Uterus (tissue), 4 donors: Measurements from ENCODE around the gene RRP9. TPM values are rescaled to one million over a fixed set of nuclear protein-coding genes. Genes with fewer than 3 reads are reported as not detected.
A peak's percentile ranks its signal among the peaks of the same experiment; 100 is the strongest.

Source experiments
- DNase-seq, 2 donors: peaks; one replicate each; pipeline ENCODE4 v3.0.0-alpha.2; 2019 to 2020
- H3K27ac ChIP-seq, 2 donors: fragments of 200-600 bp; sonication (generic); 1 replicate in 1 of 2; 2 replicates in 1 of 2; pipeline ENCODE4 v1.5.1; 2016 to 2018
- H3K27me3 ChIP-seq, 2 donors: fragments of 200-600 bp; sonication (generic); one replicate each; pipeline ENCODE4 v1.5.1; 2018 to 2019; ENCODE audit warnings: control low read depth in 1 of 2
- H3K36me3 ChIP-seq, 2 donors: fragments of 200-600 bp; sonication (generic); one replicate each; pipeline ENCODE4 v1.5.1; 2019; ENCODE audit warnings: control low read depth in 1 of 2
- H3K4me1 ChIP-seq, 2 donors: fragments of 200-600 bp; sonication (generic); one replicate each; pipeline ENCODE4 v1.5.1; 2018 to 2019; ENCODE audit warnings: control low read depth in 1 of 2
- H3K4me3 ChIP-seq, 2 donors: fragments of 200-600 bp; sonication (generic); 1 replicate in 1 of 2; 2 replicates in 1 of 2; pipeline ENCODE4 v1.5.1; 2018 to 2019; ENCODE audit warnings: mild to moderate bottlenecking in 1 of 2
- H3K9me3 ChIP-seq, 2 donors: fragments of 200-600 bp; sonication (generic); one replicate each; pipeline ENCODE4 v1.5.1; 2019; ENCODE audit warnings: control low read depth in 1 of 2
- CTCF ChIP-seq, 4 experiments: fragments of 200-600 bp in 2 of 4; fragments of 450-650 bp in 2 of 4; sonication (generic) in 2 of 4; IDR thresholded peaks; one replicate each; pipeline ENCODE4 v1.5.1; 2016 to 2019; ENCODE audit warnings: antibody characterized with exemption in 4 of 4, mild to moderate bottlenecking in 2 of 4, moderate library complexity in 1 of 4
- POLR2A ChIP-seq, 2 donors: fragments of 450-650 bp; IDR thresholded peaks; one replicate each; pipeline ENCODE4 v1.6.1; 2016; ENCODE audit warnings: antibody characterized with exemption in 2 of 2, mild to moderate bottlenecking in 1 of 2, moderate library complexity in 1 of 2
- intact Hi-C: fragments of 100-400 bp; cut with DNase I; formaldehyde crosslinking; loops from one replicate; pipeline ENCODE4 v1.15.1; 2023; ENCODE audit warnings: low total_unique reads
- total RNA-seq, 4 donors: library from RNA; depleted of rRNA in 3 of 4; stranded (reverse); fragments of >200 nt in 3 of 4; gene quantifications; one replicate each; pipeline versions ENCODE4 v1.1.0 to v1.2.4, GENCODE V29; 2014 to 2023
- donor health status: DM: yes; HTN: yes; CAD: no.

Gene RRP9
- total RNA-seq, 4 donors from 2014 or later: 4.4 to 20.5 (median 11.6) TPM

- DNase-seq: no peak
- H3K36me3 ChIP-seq: no peaks in the 10 kb centered on the region
- no peaks in the 10 kb centered on the region for H3K4me1 ChIP-seq
Measured at GRCh38 chr3:51948016-51948580, 6.4 kb upstream of the RRP9 start.

GRCh38 chr3:51947215-51947900, 5.7 kb upstream of the RRP9 start:
- Histone ChIP-seq H3K4me3 (no peak overlapping the region), H3K4me1 (no peaks in the 10 kb centered on the region), H3K27me3 (no peaks in the 10 kb centered on the region), H3K9me3 (no peaks in the 10 kb centered on the region), H3K36me3 (no peaks in the 10 kb centered on the region), H3K27ac (no peak overlapping the region)
- intact Hi-C loops: no loop called here
- TF ChIP-seq CTCF (IDR thresholded peaks at IDR 0.05): no peak
- TF ChIP-seq POLR2A (IDR thresholded peaks at IDR 0.05): no peak
- DNase-seq: peak in 1 of 2 donors; percentile 8

More at GRCh38 chr3:51948016-51948580, 6.4 kb upstream of the RRP9 start:
- H3K9me3 ChIP-seq: no peaks in the 10 kb centered on the region
- no peak overlapping the region for H3K27ac ChIP-seq
- no peak for TF ChIP-seq CTCF (IDR thresholded peaks at IDR 0.05)
- TF ChIP-seq POLR2A (IDR thresholded peaks at IDR 0.05): no peak
- no peaks in the 10 kb centered on the region for H3K27me3 ChIP-seq
- H3K4me3 ChIP-seq: no peak overlapping the region
- intact Hi-C loops: no loop called here

- Histone ChIP-seq H3K4me1 (no peaks in the 10 kb centered on the region), H3K4me3 (no peak overlapping the region), H3K27me3 (no peaks in the 10 kb centered on the region), H3K9me3 (no peaks in the 10 kb centered on the region), H3K36me3 (no peaks in the 10 kb centered on the region), H3K27ac (no peak overlapping the region)
- intact Hi-C loops: no loop called here
- peak in 1 of 2 donors; percentile 11 for DNase-seq
- no peak for TF ChIP-seq CTCF (IDR thresholded peaks at IDR 0.05)
- TF ChIP-seq POLR2A (IDR thresholded peaks at IDR 0.05): no peak
Measured at GRCh38 chr3:51946796-51947195, 5.1 kb upstream of the RRP9 start.

GRCh38 chr3:51945926-51946705, 4.4 kb upstream of the RRP9 start:
- H3K4me3 ChIP-seq: no peak overlapping the region
- no peaks in the 10 kb centered on the region for H3K9me3 ChIP-seq
- no peaks in the 10 kb centered on the region for H3K36me3 ChIP-seq
- intact Hi-C loops: no loop called here
- no peaks in the 10 kb centered on the region for H3K27me3 ChIP-seq
- TF ChIP-seq CTCF (IDR thresholded peaks at IDR 0.05): no peak
- TF ChIP-seq POLR2A (IDR thresholded peaks at IDR 0.05): no peak
- no peak for DNase-seq
- no peak overlapping the region for H3K27ac ChIP-seq
- peaks cover 0 to 2% of the 10 kb centered on the region in 2 donors for H3K4me1 ChIP-seq
